Measurements from ENCODE around the gene SND1.

Gene SND1

DNA sequence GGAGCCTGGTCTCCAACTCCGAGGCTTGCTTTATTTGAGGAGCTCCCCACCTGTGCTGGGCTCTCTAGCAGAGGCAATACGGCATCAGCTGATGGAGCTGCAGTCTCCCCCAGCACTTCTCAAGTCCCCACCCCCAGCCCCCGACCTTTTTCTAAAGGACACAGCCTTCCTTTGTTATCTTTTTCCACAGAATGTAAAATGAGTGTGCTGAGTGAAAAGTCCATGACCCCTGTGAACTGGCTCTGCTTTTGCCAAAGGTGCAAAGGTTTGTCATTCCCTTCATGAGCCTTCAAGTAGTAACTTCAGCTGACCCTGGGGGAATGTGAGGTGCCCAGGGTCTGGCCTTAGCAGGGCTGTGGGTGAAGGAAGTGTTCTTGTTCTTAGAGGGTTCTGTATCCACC lies 353.8 kb downstream of the SND1 start (continued):
- TF ChIP-seq ZNF341 (tag by site-specific recombination; IDR thresholded peaks at IDR 0.05; ENCODE audit: low read depth) = no peak
- no peak for TF ChIP-seq ZNF776 (tag by site-specific recombination; IDR thresholded peaks at IDR 0.05; ENCODE audit: borderline replicate concordance)

DNA sequence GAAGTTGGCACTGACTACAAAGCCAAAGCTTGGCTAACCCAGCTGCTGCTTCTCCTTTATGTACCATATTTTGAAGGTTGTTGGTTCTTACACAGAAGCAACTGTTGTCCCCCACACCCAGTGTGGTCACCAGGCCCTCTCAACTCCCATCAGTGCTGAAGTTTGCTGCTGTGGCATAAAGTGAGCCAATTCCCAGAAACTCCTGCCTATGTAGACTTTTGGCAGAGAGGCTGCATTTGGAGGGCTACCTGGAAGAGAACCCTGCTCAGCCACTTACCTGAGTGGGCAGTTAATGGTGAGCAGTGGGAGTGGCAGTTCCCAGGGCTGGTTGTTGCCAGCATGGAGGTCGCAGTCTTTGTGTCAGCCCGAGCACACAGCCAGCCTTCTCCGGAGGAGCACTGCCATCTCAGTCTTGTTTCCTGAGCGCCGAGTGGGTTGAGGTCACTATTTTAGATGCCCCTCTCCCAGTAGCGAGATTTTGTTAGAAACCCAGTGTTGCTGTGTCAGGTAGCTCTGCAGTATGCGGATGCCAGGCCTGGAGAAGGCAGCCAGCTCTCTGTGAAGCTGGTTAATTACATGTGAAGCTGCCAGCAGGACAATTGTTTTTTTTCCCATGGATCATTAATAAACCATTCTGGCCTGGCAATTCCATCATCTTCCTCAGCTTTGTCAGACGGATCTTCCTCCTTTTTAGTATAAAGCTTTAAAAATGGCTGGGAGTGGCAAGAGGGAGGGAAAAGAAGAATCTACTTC lies 354.7 kb downstream of the SND1 start:
- no peaks in the 10 kb centered on the region; the same call in 1 of the 2 replicates for H3K4me1 ChIP-seq (ENCODE audit: control insufficient read depth, insufficient read depth, low read length)
- ChIA-PET CTCF (no interaction called here), POLR2A (no interaction called here)
- TF ChIP-seq, protein P1, sequence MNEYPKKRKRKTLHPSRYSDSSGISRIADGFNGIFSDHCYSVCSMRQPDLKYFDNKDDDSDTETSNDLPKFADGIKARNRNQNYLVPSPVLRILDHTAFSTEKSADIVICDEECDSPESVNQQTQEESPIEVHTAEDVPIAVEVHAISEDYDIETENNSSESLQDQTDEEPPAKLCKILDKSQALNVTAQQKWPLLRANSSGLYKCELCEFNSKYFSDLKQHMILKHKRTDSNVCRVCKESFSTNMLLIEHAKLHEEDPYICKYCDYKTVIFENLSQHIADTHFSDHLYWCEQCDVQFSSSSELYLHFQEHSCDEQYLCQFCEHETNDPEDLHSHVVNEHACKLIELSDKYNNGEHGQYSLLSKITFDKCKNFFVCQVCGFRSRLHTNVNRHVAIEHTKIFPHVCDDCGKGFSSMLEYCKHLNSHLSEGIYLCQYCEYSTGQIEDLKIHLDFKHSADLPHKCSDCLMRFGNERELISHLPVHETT (tag by site-specific recombination; IDR thresholded peaks at IDR 0.05) = no peak
- TF ChIP-seq ZNF510 (tag by site-specific recombination; IDR thresholded peaks at IDR 0.05; ENCODE audit: insufficient replicate concordance) (no peak), KLF10 (tag by site-specific recombination; IDR thresholded peaks at IDR 0.05) (no peak), ZNF335 (tag by site-specific recombination; conservative IDR thresholded peaks at IDR 0.05) (no peak), KLF8 (tag by site-specific recombination; IDR thresholded peaks at IDR 0.05) (no peak), ZNF670 (tag by site-specific recombination; IDR thresholded peaks at IDR 0.05; ENCODE audit: low read depth) (no peak), ZNF132 (tag by site-specific recombination; IDR thresholded peaks at IDR 0.05; ENCODE audit: borderline replicate concordance) (no peak), ZNF24 (tag by site-specific recombination; IDR thresholded peaks at IDR 0.05) (no peak), ZNF350 (tag by site-specific recombination; IDR thresholded peaks at IDR 0.05) (no peak), ZNF658 (tag by site-specific recombination; IDR thresholded peaks at IDR 0.05) (no peak), ZFP3 (tag by site-specific recombination; IDR thresholded peaks at IDR 0.05; ENCODE audit: low read depth) (no peak), ZNF626 (tag by site-specific recombination; IDR thresholded peaks at IDR 0.05) (no peak), ZNF416 (tag by site-specific recombination; IDR thresholded peaks at IDR 0.05) (no peak)
- TF ChIP-seq, protein P2, sequence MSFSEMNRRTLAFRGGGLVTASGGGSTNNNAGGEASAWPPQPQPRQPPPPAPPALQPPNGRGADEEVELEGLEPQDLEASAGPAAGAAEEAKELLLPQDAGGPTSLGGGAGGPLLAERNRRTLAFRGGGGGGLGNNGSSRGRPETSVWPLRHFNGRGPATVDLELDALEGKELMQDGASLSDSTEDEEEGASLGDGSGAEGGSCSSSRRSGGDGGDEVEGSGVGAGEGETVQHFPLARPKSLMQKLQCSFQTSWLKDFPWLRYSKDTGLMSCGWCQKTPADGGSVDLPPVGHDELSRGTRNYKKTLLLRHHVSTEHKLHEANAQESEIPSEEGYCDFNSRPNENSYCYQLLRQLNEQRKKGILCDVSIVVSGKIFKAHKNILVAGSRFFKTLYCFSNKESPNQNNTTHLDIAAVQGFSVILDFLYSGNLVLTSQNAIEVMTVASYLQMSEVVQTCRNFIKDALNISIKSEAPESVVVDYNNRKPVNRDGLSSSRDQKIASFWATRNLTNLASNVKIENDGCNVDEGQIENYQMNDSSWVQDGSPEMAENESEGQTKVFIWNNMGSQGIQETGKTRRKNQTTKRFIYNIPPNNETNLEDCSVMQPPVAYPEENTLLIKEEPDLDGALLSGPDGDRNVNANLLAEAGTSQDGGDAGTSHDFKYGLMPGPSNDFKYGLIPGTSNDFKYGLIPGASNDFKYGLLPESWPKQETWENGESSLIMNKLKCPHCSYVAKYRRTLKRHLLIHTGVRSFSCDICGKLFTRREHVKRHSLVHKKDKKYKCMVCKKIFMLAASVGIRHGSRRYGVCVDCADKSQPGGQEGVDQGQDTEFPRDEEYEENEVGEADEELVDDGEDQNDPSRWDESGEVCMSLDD (tag by site-specific recombination; IDR thresholded peaks at IDR 0.05) = no peak
- TF ChIP-seq, protein P3, sequence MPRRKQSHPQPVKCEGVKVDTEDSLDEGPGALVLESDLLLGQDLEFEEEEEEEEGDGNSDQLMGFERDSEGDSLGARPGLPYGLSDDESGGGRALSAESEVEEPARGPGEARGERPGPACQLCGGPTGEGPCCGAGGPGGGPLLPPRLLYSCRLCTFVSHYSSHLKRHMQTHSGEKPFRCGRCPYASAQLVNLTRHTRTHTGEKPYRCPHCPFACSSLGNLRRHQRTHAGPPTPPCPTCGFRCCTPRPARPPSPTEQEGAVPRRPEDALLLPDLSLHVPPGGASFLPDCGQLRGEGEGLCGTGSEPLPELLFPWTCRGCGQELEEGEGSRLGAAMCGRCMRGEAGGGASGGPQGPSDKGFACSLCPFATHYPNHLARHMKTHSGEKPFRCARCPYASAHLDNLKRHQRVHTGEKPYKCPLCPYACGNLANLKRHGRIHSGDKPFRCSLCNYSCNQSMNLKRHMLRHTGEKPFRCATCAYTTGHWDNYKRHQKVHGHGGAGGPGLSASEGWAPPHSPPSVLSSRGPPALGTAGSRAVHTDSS (tag by site-specific recombination; IDR thresholded peaks at IDR 0.05) = no peak
- TF ChIP-seq, protein P4, sequence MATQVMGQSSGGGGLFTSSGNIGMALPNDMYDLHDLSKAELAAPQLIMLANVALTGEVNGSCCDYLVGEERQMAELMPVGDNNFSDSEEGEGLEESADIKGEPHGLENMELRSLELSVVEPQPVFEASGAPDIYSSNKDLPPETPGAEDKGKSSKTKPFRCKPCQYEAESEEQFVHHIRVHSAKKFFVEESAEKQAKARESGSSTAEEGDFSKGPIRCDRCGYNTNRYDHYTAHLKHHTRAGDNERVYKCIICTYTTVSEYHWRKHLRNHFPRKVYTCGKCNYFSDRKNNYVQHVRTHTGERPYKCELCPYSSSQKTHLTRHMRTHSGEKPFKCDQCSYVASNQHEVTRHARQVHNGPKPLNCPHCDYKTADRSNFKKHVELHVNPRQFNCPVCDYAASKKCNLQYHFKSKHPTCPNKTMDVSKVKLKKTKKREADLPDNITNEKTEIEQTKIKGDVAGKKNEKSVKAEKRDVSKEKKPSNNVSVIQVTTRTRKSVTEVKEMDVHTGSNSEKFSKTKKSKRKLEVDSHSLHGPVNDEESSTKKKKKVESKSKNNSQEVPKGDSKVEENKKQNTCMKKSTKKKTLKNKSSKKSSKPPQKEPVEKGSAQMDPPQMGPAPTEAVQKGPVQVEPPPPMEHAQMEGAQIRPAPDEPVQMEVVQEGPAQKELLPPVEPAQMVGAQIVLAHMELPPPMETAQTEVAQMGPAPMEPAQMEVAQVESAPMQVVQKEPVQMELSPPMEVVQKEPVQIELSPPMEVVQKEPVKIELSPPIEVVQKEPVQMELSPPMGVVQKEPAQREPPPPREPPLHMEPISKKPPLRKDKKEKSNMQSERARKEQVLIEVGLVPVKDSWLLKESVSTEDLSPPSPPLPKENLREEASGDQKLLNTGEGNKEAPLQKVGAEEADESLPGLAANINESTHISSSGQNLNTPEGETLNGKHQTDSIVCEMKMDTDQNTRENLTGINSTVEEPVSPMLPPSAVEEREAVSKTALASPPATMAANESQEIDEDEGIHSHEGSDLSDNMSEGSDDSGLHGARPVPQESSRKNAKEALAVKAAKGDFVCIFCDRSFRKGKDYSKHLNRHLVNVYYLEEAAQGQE (tag by site-specific recombination; IDR thresholded peaks at IDR 0.05) = no peak
- no peaks in the 10 kb centered on the region for H3K9me3 ChIP-seq (ENCODE audit: control insufficient read depth, insufficient read depth, low read depth, low read length)
- H3K4me3 ChIP-seq (ENCODE audit: low read depth, low read length) = no peak overlapping the region
- no peaks in the 10 kb centered on the region for H3K36me3 ChIP-seq (ENCODE audit: control insufficient read depth in 2 of 2, insufficient read depth in 1 of 2, low read length in 2 of 2)
- H3K27ac ChIP-seq (ENCODE audit: extremely low read depth, low read depth, low read length) = no peak overlapping the region
